ENCODE data around the gene GAB2. TPM values are rescaled to one million over a fixed set of nuclear protein-coding genes. Genes with fewer than 3 reads are reported as not detected.

Gene GAB2
- total RNA-seq, 5 donors from 2014 or later (not counting 1 experiment from before 2014, with no cell fraction given) = 5.4 to 17.2 (median 8.8) TPM

DNA sequence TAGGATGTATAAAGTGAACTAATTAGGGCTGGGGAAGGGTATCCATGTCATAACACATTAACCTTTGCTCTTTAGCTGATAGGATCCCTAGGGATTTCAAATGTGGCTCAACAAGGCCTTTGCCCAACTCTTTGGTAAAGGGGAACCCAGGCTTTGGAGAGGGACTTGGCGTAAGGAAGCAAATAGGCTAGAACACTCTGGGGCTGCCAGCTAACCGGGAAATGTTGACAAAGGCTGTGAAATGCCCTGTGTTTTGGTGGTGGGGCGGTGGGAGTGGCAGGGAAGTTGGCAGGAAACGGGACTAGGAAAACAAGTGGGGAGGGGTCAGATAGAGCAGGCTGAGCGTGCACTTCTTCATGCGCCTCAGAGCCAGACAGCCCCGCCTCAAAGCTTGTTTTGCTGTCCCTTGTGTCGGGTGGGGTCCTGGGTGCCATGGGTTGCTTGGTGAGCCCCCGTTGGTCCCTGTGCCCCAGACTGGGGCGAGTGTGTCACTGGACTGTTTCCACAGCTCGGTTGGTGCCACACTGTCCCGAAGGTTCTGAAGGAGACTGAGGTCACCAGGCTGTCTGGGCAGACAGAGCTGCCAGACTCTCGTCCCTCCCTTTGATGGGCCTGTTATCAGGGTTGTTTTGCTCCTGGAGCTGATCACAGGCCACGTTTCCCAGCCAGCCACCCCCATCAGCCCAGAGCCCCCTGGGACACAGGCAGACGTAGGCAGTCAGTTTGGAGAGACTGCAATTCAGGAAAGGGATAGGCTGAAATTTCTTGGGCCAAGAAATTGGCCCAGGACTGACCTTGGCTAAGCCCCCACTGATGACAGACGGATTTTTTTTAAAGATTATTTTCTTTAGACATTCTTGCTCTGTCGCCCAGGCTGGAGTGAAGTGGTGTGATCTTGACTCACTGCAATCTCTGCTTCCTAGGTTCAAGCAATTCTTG, 248.8 kb downstream of the GAB2 start:
- ATAC-seq (replicated peaks in 1 of 4) (no peak), DNase-seq (no peak)
- peaks cover 3 to 10% of the 10 kb centered on the region in 2 donors for H3K36me3 ChIP-seq (ENCODE audit: control insufficient read depth in 2 of 2, extremely low read depth in 1 of 2, insufficient read depth in 1 of 2, low read length in 1 of 2)
- no peak overlapping the region for H3K27ac Mint-ChIP-seq
- WGBS (ENCODE audit: insufficient coverage) = 87% methylated on average over 14 of the region's 17 CpGs
- H3K4me3 Mint-ChIP-seq = no peak overlapping the region
- no peaks in the 10 kb centered on the region for H3K9me3 ChIP-seq
- no peaks in the 10 kb centered on the region for H3K27me3 Mint-ChIP-seq
- CTCF ChIA-PET = no interaction called here
- H3K4me1 Mint-ChIP-seq = no peaks in the 10 kb centered on the region
- POLR2A ChIA-PET = no interaction called here
- H3K27me3 ChIP-seq (replicated peaks in 1 of 2; ENCODE audit: control insufficient read depth in 2 of 2, extremely low read depth in 1 of 2, insufficient read depth in 2 of 2, low read length in 1 of 2) = no peaks in the 10 kb centered on the region
- no peak overlapping the region for H3K4me3 ChIP-seq (ENCODE audit: control insufficient read depth in 1 of 2, extremely low read depth in 1 of 2, low read length in 1 of 2)
- no peak overlapping the region for H3K27ac ChIP-seq (ENCODE audit: low read length)
- peaks cover 23% of the 10 kb centered on the region for H3K36me3 Mint-ChIP-seq
- no peaks in the 10 kb centered on the region for H3K9me3 Mint-ChIP-seq
- no peaks in the 10 kb centered on the region for H3K4me1 ChIP-seq (ENCODE audit: control insufficient read depth in 1 of 2, extremely low read depth in 1 of 2, insufficient read depth in 2 of 2, low read length in 2 of 2)

- H3K4me3 Mint-ChIP-seq = no peak overlapping the region
- H3K36me3 ChIP-seq (ENCODE audit: control insufficient read depth in 2 of 2, extremely low read depth in 1 of 2, insufficient read depth in 1 of 2, low read length in 1 of 2) = peaks cover 0 to 3% of the 10 kb centered on the region in 2 donors
- H3K4me3 ChIP-seq (ENCODE audit: control insufficient read depth in 1 of 2, extremely low read depth in 1 of 2, low read length in 1 of 2) = no peak overlapping the region
- no peaks in the 10 kb centered on the region for H3K9me3 Mint-ChIP-seq
- no peaks in the 10 kb centered on the region for H3K27me3 ChIP-seq (replicated peaks in 1 of 2; ENCODE audit: control insufficient read depth in 2 of 2, extremely low read depth in 1 of 2, insufficient read depth in 2 of 2, low read length in 1 of 2)
- H3K36me3 Mint-ChIP-seq = peaks cover 9% of the 10 kb centered on the region
- ChIA-PET POLR2A (no interaction called here), CTCF (interaction anchor here in 1 of 2 donors (0.7 kb wide), 1 partner anchor 214 kb away, joined by 5 read pairs; no protein-coding TSS in a partner anchor)
- ATAC-seq (replicated peaks in 1 of 4) (no peak), DNase-seq (no peak)
- no peaks in the 10 kb centered on the region for H3K9me3 ChIP-seq
- H3K27me3 Mint-ChIP-seq = no peaks in the 10 kb centered on the region
- no peak overlapping the region for H3K27ac Mint-ChIP-seq
- no peaks in the 10 kb centered on the region for H3K4me1 Mint-ChIP-seq
- H3K27ac ChIP-seq (ENCODE audit: low read length) = no peak overlapping the region
- 91% methylated on average over 5 of the region's 6 CpGs for WGBS (ENCODE audit: insufficient coverage)
- H3K4me1 ChIP-seq (ENCODE audit: control insufficient read depth in 1 of 2, extremely low read depth in 1 of 2, insufficient read depth in 2 of 2, low read length in 2 of 2) = no peaks in the 10 kb centered on the region
Observed at GRCh38 chr11:78166855-78167469, 250.7 kb downstream of the GAB2 start.

Other genes with a start within 250 kb of the GAB2 start
- 10 to 100 TPM in 2 of 5 donors, 1 to 10 TPM in 3; 3.4 to 13.2 (median 9.7) TPM for gene KCTD21, start 229.2 kb downstream of the GAB2 start, total RNA-seq
- 10 to 100 TPM; 14.3 to 18.1 (median 15.4) TPM for gene USP35, start 228.9 kb downstream of the GAB2 start, total RNA-seq
- gene NARS2, start 157.0 kb upstream of the GAB2 start, total RNA-seq = 10 to 100 TPM; 12.1 to 17.6 (median 13.3) TPM

Measured in T-cell (primary cell).